GM19035 (cell line): ENCODE measurements around the gene TIMM23.
A peak's percentile ranks its signal among the peaks of the same experiment; 100 is the strongest.
"Not testable (repeated sequence)": the region's sequence is repeated elsewhere in the genome, so short reads cannot be mapped to it uniquely, and the experiment has no call there.

Source experiments
- ATAC-seq: cut with Tn5 transposase; IDR thresholded peaks from one replicate; pipeline ENCODE4 v1.9.1; 2021; ENCODE audit not compliant: unreplicated experiment

TIMM23 gene, protein sequence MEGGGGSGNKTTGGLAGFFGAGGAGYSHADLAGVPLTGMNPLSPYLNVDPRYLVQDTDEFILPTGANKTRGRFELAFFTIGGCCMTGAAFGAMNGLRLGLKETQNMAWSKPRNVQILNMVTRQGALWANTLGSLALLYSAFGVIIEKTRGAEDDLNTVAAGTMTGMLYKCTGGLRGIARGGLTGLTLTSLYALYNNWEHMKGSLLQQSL

DNA sequence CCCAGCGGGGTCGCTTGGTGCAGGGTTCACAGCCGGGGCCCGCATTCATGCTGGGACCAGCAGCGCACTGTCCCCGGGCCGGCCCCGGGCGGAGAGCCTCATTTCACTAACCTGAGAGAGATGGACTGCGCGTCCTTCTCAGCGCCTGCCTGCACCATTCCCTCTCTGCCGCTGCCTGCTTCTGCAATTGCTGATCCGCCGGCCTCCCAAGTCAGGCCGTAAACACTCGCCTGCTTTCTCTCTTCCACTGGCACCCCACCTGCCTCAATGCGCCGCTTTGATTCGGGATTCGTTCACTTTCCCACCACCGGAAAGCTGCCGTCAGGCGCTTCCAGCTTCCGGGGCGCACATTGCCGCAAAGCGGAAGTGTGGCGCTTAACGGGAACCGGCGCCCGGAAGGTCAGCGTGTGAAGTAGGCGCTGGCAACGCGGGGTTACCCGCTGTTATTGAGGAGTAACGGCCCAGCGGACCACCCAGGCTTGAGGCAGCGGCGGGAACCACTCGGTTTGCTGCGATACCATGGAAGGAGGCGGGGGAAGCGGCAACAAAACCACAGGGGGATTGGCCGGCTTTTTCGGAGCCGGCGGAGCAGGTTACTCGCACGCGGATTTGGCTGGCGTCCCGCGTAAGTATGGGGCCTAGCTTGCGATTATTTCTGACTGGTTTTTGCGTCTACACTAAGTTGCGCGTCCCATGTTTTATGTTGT, at the start of gene TIMM23:
Gene TIMM23 (plus strand): TSS at position 384 of the 707 bp plus-strand sequence. CDS start 136 bp downstream, at position 520.
- ATAC-seq: peak; percentile 71

DNA sequence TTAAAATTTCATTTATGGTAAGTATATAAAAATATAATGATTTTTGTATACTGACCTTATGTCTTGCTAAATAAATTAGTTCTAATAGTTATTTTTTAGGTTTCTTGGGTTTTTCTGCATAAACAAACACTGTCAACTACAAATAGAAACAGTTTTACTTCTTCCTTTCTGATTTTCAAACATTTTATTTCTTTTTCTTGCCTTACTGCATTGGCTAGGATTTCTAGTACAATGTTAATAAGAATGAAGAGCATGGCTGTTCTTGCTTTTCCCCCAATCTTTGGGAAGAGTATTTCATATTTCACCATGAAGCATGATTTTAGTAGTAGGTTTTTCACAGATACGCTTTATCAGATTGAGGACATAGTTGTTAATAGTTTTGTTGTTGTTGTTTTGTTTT, 45.5 kb upstream of the TIMM23 start:
- not testable (repeated sequence) for ATAC-seq

DNA sequence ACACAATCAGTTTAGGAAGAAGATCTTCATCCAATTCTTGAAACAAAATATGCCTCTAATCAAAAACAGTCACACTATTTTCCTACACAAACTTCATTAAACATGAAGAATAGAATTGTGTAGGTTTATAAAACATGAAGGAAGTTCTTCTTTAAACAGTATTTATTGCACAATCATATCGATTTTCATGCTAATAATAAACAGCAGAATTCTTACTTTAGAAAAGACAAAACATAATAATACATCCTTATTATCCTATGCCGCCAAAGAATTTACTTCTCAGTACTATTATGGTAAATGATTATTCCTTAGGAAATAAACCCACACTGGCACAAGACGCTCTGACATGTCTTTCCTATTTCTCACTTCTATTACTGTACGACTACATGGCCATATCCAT, 41.0 kb upstream of the TIMM23 start:
- ATAC-seq: not testable (repeated sequence)

DNA sequence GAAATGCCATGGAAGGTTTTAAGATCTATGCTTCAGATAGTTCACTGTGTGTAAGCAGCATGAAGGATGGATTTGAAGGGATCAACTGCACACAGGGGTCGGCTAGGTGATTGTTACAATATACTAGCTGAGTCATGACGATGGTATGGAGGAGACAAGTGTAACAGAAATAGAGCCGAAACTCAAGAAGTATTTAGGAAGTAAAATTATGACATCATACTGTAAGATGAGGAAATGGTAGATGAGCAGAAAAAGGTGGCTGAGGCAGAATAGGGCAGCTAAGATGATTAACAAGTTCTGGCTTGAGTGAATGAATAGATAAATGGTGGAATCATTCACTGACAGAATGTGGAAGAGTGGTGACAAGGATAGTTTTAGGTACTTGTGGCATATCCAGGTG, 37.5 kb upstream of the TIMM23 start:
- not testable (repeated sequence) for ATAC-seq

DNA sequence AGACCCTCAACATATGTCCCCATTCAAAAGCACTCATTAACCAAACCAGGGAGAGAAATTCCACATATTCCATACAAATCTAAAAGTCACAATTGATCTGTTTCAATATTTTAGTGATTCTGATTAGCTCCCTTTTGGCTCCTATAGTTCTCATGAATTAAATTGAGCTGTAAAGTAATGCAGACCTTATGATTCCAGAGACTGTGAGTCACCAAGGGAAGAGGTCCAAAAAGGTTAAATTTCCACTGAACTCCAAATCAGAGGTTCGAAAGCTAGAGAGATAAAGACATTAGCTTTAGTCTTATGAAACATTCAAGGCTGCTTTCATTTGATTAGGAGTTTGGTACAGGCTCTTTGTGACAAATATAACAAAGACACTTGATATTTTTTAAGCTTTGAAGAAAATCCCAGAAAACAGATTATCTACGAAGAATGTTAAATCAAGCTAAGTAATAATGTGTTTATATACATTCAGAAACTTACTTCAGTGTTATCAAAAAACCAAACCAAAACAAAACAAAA, 33.1 kb upstream of the TIMM23 start:
- ATAC-seq: not testable (repeated sequence)

DNA sequence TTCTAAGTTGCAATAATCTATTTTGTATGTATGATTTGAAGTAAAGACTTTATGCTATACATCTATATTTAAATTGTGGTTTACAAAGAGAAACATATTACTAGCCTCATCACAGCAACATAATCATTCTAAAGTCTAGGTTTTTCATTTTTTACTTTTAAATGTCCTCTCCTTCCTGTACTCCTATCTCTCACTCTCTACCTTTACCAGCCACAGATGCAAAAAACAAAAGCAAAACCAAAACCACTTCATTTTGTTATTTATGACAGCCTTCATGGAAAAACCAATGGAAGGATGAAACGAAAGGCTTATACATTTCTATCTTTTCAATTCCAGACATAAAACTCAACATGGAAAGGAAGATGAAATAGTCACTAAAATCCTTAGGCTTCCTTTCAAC, 31.1 kb upstream of the TIMM23 start:
- ATAC-seq: not testable (repeated sequence)

DNA sequence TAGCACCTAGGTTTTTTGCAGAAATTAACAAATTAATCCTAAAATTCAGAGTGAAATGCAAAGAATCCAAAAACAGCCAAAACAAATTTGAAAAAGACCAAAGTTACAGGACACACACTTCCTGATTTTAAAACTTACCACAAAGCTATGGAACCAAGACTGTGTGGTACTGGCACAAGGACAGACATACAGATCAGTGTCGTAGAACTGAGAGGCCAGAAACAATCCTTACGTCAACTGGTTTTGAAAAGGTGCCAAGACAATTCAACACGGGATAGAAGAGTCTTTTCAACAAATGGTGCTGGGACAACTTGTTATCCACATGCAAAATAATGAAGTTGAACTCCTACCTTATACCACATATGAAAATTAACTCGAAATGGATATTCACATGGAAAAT, 26.8 kb upstream of the TIMM23 start:
- not testable (repeated sequence) for ATAC-seq

DNA sequence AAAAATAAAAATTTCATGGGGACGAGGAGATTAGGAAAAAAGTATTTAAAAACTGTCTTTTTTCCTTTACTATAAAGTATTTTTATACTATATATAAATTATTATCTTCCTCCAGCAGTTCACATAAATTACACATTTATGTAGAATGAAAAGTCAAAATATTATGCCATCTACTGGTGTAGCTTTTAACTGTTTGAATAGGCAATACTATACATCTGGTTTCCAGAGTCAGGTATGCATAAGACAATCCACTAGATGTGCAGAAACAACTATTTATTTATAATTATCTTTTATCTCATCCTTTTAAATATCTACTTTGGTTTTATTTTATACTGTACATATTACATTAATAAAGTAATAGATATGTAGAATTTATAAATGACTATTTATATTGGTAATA, 24.9 kb upstream of the TIMM23 start:
- not testable (repeated sequence) for ATAC-seq

DNA sequence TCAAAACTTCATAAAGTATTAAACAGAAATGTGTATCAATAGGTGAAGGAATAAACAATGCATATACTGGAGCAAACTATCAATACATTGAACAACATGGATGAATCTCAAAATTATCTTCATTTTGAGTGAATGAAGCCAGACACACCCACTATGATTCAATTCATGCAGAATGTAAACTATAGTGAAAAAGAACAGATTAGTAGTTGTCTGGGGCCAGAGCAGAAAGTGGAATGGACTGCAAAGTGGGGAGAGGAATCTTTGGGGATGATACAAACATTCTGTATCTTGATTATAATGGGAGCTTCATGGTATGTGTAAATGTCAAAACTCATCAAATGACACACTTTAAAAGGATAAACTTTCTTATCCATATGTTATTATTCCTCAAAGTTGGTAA, 23.5 kb upstream of the TIMM23 start:
- not testable (repeated sequence) for ATAC-seq

DNA sequence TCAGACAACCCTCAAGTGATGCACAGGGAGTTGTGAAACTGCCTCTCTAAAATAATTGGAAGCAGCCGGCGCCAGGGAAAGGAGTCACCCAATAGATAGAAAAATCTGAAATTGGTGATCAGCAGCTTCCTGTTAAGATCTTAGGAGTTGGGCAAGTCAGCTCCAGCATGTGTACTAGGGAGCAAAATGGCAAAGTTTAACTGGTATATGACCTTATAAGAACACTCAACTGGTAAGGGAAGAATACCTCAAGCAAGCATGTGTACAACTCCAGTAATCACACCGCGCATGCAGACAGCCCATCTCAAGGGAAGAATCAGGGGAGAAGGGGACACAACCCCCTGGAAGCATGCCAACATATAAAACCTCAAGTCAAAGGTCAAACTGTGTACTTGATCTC, 17.9 kb upstream of the TIMM23 start:
- not testable (repeated sequence) for ATAC-seq

DNA sequence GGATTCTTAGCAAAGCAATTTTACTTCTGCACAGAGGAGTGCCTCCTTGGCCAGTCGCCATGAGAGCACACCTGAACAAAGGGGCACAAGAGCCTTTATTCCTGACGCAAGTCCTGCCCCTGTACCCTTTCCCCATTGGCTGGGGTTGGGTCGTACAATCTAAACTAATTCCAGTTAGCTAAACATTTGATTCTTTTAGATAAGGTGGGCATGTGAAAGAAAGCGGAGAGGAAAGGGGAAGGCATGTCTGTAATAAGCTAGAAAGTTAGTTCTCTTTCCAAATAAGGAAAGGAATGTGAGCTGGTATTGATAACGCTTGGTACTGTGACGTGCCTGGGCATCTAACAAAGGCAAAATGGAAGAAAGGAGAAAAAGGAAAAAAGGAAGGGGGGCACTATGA, 15.7 kb upstream of the TIMM23 start:
- ATAC-seq: not testable (repeated sequence)

DNA sequence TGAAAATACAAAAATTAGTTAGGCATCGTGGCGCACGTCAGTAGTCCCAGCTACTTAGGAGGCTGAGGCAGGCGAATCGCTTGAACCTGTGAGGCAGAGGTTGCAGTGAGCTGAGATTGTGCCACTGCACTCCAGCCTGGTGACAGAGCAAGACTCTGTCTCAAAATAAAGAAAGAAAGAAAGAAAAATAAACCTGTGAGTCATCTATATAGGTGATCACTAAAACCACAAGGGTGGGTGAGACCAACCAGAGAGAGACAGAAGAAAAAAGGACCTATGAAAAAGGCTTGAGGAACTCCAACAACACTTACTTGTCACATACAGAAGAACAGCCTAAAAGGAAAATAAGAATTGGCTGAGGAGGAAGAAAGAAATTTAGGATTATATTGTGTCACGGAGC, 14.4 kb upstream of the TIMM23 start:
- not testable (repeated sequence) for ATAC-seq

DNA sequence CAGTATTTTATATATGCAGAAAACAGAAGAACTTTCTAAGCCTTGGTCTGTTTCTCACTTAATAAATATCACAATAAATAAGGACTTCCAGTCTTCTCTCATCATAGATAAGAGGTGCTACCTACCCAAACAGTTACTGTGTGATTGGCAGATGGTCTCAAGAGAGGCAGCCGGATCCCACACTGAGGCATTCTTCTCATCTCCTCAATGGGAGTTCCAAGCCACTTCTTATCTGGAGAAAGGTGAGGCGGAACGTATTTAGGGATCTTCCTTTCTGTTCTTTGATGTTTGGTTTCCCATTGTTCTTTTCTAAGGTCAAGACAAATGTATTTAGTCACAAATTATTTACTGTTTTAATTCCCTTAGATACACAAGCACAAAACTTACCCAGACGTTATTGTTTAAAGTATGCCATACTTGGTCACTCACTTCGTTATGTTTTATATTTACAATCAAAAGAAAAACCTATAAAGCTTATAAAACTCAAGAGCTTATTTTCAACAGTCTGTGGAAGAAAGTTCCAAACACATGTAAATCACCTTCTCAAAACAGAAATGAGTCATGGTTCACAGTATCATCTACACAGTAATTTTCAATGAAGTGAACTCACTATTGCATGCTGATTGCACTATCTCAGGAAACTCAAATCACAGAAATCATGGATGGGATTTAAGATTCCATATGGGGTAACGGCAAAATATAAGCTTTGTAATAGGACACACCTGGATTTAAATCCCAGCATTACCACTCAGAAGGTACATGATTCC, 9.4 kb upstream of the TIMM23 start:
- ATAC-seq: not testable (repeated sequence)

DNA sequence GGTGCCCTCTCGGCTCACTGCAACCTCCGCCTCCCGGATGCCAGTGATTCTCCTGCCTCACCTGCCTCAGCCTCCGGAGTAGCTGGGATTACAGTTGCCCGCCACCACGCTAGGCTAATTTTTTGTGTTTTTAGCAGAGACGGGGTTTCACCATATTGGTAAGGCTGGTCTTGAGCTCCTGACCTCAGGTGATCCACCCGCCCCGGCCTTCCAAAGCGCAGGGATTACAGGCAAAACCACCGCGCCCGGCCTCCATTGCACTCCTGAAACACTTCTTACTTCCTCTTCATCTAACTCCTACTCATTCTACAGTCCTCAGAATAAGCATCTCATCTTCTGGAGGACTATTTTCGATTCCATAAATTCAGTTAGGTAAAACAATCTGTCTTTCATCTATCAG, 1.3 kb upstream of the TIMM23 start:
- ATAC-seq: not testable (repeated sequence)

DNA sequence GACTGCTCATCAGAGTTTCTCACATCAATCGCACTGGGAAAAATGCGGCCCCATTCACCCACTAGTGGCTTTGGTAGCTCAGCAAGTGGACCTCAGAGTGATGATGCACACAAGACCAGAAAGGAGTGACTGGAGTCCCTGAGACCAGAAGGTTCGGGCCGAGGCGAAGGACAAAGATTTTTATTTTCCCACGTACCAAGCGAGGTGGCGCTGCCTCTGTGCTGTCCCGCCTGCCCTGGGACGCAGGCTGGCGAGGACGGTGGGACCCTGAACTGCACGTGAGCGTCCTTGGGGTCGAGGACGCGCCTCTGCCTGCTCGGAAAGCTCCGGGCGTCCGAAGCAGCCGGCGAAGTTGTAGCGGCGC, 565 bp upstream of the TIMM23 start:
- peak; percentile 46 for ATAC-seq

DNA sequence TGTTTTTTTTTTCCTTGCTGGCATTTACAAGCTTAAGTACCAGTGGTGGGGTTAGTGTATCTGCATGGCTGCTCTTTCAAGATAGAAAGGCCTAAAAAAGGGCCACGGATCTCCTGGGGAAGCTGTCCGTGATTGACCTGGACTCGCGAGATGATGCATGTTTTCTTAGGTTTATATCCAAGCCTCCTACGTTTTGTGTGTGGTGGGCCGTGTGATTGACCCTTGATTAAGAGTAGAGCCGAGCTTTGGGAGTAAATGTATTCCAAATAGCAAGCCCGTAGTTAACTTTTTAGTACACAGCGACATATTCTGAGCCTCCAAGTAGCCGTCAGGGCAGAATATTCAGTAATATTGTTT, 502 bp downstream of the TIMM23 start:
- ATAC-seq: peak; percentile 11

DNA sequence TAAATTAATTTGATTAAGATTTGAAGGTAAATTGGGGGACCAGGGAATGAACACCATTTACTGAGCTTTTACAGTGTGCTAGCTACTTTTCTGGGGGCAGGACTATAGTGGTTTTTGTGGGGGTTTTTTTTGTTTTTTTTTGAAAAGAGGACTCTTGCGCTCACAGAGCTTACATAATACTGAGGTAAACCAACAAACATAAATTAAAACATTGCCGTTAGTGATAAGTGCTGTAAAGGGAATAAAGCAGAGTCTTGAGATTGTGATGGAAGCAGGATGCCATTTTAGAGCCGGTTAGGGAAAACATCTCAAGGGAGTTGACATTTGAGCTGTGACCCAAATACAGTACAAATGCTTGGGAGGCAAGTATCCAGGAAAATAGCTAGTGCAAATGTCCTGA, 1.8 kb downstream of the TIMM23 start:
- ATAC-seq: not testable (repeated sequence)

DNA sequence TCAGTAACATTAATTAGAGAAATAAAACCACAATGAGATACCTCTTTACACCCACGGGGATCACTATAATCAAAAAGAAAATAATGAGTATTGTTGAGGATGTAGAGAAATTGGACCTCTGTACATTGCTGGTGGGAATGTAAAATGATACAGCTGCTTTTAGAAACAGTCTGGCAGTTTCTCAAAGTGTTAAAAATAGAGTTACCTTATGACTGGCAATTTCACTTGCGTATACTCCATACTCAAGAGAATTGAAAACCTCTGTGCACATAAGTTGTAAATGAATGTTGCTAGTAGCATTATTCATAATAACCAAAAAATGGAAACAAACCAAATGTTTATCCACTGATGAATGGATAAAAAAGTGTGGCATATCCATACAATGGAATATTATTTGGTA, 6.3 kb downstream of the TIMM23 start:
- ATAC-seq: peak; percentile 83

DNA sequence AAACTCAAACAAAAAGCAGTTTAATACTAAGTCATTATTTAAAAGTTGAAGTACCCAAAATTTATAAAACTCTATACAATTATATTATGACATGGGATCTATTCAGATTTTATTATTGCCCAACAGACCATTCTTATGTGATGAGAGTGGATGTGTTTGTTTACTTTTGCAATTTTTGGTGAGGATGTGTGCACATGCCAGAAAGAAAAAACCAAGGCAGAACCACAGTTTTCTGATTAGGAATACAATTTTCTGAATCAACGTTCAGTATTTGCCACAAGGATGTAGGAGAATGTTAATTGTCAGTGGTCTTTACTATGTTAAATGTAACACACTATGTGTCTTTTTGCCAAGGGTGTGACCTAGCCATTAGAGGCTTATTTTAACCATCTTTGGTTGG, 9.1 kb downstream of the TIMM23 start:
- ATAC-seq: not testable (repeated sequence)

DNA sequence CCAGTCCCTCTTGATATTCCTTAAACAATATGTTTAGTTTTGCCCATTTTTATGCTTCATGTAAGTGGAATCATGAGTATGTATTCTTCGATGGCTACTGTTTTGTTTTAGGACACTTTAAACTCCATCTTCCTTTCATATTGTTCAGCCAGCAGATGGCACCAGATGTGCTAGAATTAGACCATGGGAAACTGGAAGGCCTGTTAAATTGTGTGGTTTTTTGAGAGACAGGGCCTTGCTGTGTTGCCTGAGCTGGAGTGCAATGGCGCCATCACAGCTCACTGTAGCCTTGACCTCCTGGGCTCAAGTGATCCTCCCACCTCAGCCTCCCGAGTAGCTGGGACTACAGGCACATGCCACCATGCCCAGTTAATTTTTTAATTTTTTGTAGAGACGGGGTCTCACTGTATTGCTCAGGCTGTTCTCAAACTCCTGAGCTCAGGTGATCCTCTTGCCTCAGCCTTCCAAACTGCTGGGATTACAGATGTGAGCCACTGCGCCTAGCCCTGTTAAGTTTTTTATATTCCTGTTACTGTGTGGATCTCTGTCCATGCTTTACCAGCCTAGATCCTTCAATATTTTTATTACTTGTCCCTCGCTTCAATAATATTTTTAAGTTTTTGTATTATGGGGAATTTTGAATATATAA, 11.4 kb downstream of the TIMM23 start:
- not testable (repeated sequence) for ATAC-seq

DNA sequence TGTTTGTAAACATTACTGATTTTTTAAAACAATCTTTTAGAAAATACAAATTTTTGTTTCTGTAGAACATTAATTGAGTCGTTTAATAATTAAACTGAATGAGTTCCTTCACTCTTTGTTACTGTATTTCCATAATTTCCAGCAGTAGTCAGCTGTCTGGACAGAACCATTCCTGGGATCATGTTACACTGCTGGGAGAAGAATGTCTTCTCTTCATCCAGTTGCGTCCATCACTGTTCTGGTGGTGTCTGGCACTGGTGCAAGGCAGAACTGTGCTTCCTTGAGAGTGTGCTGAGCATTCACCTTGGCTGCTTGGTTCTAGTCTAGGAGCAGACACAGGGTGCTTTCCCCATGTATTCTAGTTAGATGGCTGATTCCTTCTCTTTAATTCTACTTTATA, 12.2 kb downstream of the TIMM23 start:
- ATAC-seq: not testable (repeated sequence)
